ENCODE data around the gene TRMO.

DNA sequence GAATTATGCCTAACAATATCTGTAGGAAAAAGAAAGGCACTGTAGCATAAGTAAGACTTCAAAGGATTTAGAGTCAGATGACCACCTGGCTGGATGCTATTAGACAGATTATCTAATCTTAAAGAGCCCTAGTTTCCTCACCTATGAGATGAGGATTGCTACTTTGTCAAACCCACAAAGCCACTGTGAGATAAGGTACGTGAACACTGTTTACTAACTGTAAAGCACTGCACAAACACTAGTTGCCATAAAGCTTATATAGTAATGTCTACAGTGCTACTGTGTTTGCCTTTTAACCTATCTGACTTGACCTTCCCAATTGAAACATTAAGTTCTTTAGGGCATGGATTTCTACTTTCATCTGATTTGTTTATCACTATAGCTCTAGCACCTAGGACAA lies 10.3 kb downstream of the TRMO start:
- TF ChIP-seq, protein P1, sequence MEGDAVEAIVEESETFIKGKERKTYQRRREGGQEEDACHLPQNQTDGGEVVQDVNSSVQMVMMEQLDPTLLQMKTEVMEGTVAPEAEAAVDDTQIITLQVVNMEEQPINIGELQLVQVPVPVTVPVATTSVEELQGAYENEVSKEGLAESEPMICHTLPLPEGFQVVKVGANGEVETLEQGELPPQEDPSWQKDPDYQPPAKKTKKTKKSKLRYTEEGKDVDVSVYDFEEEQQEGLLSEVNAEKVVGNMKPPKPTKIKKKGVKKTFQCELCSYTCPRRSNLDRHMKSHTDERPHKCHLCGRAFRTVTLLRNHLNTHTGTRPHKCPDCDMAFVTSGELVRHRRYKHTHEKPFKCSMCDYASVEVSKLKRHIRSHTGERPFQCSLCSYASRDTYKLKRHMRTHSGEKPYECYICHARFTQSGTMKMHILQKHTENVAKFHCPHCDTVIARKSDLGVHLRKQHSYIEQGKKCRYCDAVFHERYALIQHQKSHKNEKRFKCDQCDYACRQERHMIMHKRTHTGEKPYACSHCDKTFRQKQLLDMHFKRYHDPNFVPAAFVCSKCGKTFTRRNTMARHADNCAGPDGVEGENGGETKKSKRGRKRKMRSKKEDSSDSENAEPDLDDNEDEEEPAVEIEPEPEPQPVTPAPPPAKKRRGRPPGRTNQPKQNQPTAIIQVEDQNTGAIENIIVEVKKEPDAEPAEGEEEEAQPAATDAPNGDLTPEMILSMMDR (IDR thresholded peaks at IDR 0.05 in 4 of 5, conservative IDR thresholded peaks at IDR 0.05 in 1 of 5): no peak
- TF ChIP-seq POLR2A (IDR thresholded peaks at IDR 0.05): no peak

All from gastrocnemius medialis (tissue), 4 donors.